PC-3 (cell line): Measurements from ENCODE around the gene RASAL1. TPM values are rescaled to one million over a fixed set of nuclear protein-coding genes. Genes with fewer than 3 reads are reported as not detected.

Experiments used
- ATAC-seq: fragments of 200-7000 bp; cut with Tn5 transposase; 2 replicates; pipeline ENCODE4 v1.9.1; 2020; ENCODE audit warnings: mild to moderate bottlenecking, moderate library complexity
- BruUV-seq: library from RNA; stranded (reverse); fragments of 400-500 nt; replicated peaks from 2 replicates; lab custom pipeline; 2021; lab: Mats Ljungman, UMichigan
- CTCF ChIA-PET: fragments of 300-600 bp; sonication (Branson Sonifier 250); formaldehyde crosslinking; loops from one replicate; lab custom pipeline; 2022; ENCODE audit warnings: antibody characterized with exemption; lab: Charles Lee
- POLR2A ChIA-PET: fragments of 300-600 bp; sonication (Branson Sonifier 250); formaldehyde crosslinking; loops from one replicate; lab custom pipeline; 2022; ENCODE audit warnings: antibody characterized with exemption; ENCODE audit not compliant: unreplicated experiment; lab: Charles Lee
- DNase-seq: peaks from one replicate; pipeline ENCODE4 v3.0.0-alpha.2; 2015
- H2AFZ ChIP-seq: fragments of 300-600 bp; sonication (generic); 2 replicates; pipeline ENCODE4 v1.6.0; 2016; ENCODE audit warnings: antibody characterized with exemption, low read length
- H3F3A ChIP-seq: fragments of 300-600 bp; sonication (generic); one replicate; pipeline ENCODE4 v1.6.0; 2017; ENCODE audit warnings: antibody characterized with exemption, low read length, control low read depth, mild to moderate bottlenecking; ENCODE audit not compliant: unreplicated experiment
- H3K27ac ChIP-seq: fragments of 300-600 bp; sonication (generic); 2 replicates; pipeline ENCODE4 v1.5.1; 2016; ENCODE audit warnings: mild to moderate bottlenecking, low read length
- H3K27me3 ChIP-seq: fragments of 300-600 bp; sonication (generic); 2 replicates; pipeline ENCODE4 v1.6.1; 2016; ENCODE audit warnings: low read length, mixed read lengths
- H3K36me3 ChIP-seq: fragments of 300-600 bp; sonication (generic); 2 replicates; pipeline ENCODE4 v1.6.1; 2016; ENCODE audit warnings: low read depth, mixed run types, low read length, mixed read lengths
- H3K4me1 ChIP-seq: fragments of 300-600 bp; sonication (generic); 2 replicates; pipeline ENCODE4 v1.5.1; 2016; ENCODE audit warnings: low read length; ENCODE audit not compliant: insufficient read depth
- H3K4me2 ChIP-seq: fragments of 300-600 bp; sonication (generic); 2 replicates; pipeline ENCODE4 v1.6.0; 2016; ENCODE audit warnings: low read length
- H3K4me3 ChIP-seq: fragments of 300-600 bp; sonication (generic); 2 replicates; pipeline ENCODE4 v1.5.1; 2016; ENCODE audit warnings: mild to moderate bottlenecking, low read length, mixed read lengths
- H3K79me2 ChIP-seq: fragments of 300-600 bp; sonication (generic); 2 replicates; pipeline ENCODE4 v1.6.1; 2017; ENCODE audit warnings: low read length, mixed read lengths
- H3K9ac ChIP-seq: fragments of 300-600 bp; sonication (generic); 2 replicates; pipeline ENCODE4 v1.6.0; 2016; ENCODE audit warnings: mild to moderate bottlenecking, low read length
- H3K9me2 ChIP-seq: fragments of 300-600 bp; sonication (generic); replicated peaks from 2 replicates; pipeline ENCODE4 v1.6.1; 2016; ENCODE audit warnings: mixed run types, low read length, mixed read lengths
- H3K9me3 ChIP-seq: fragments of 300-600 bp; sonication (generic); 2 replicates; pipeline ENCODE4 v1.6.1; 2016; ENCODE audit warnings: low read length, mixed read lengths
- H4K20me1 ChIP-seq: fragments of 300-600 bp; sonication (generic); 2 replicates; pipeline ENCODE4 v1.6.1; 2016; ENCODE audit warnings: low read length, mixed read lengths
- EZH2 ChIP-seq: fragments of 300-600 bp; sonication (generic); IDR thresholded peaks from one replicate; pipeline ENCODE4 v1.6.1; 2017; ENCODE audit warnings: antibody characterized with exemption, mild to moderate bottlenecking, low read length; ENCODE audit not compliant: unreplicated experiment
- EZH2phosphoT487 ChIP-seq: fragments of 300-600 bp; sonication (generic); IDR thresholded peaks from 2 replicates; pipeline ENCODE4 v1.6.1; 2018; ENCODE audit warnings: mild to moderate bottlenecking, antibody characterized with exemption, low read length, borderline replicate concordance
- intact Hi-C: fragments of 100-400 bp; cut with micrococcal nuclease; formaldehyde crosslinking; loops from 2 replicates; pipeline ENCODE4 v1.9.0; 2023
- total RNA-seq: library from RNA; depleted of rRNA; stranded (reverse); fragments of >200 nt; gene quantifications from 2 replicates; pipeline ENCODE4 v1.2.3, GENCODE V29; 2014
- TF ChIP-seq, protein P1 (sequence below): fragments of 300-600 bp; sonication (generic); conservative IDR thresholded peaks from 2 replicates; pipeline ENCODE4 v1.5.1; 2017; ENCODE audit warnings: antibody characterized with exemption, low read depth, mild to moderate bottlenecking, low read length

The RASAL1 gene
- total RNA-seq, 1 experiment from 2014 or later: 0.66 TPM

DNA sequence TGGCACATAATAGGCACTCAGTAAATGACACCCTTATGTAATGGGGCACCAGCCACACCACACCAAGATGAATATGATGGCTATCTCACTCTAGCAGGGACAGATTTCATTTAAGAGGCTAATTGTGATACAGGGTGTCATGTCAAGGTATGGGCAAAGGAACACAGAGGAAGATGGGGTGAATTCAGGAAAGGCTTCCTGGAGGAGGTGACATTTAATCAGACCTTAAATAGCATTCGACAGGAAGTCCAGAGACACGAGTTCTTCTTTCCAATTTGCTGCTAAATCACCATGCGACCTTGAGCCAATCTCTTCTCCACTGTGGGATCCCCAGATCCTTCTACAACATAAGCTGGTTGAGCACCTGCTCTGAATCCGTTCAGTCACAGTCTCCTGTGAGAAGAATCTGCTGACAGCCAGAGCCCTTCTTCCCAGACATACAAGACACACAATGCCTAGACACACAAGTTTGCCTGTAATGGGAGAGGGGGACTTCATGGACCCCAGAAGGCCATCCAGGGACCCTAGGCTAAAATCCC, 80.5 kb downstream of the RASAL1 start:
- H3K79me2 ChIP-seq: no peaks in the 10 kb centered on the region
- H3K4me3 ChIP-seq: no peak overlapping the region
- H3K36me3 ChIP-seq: no peaks in the 10 kb centered on the region
- no peaks in the 10 kb centered on the region for H3F3A ChIP-seq
- POLR2A ChIA-PET: no interaction called here
- no peak overlapping the region for H3K27ac ChIP-seq
- no peak overlapping the region for H2AFZ ChIP-seq
- no peak overlapping the region for H3K9ac ChIP-seq
- no TSS peak for BruUV-seq
- no peak for ATAC-seq
- TF ChIP-seq, protein P1, sequence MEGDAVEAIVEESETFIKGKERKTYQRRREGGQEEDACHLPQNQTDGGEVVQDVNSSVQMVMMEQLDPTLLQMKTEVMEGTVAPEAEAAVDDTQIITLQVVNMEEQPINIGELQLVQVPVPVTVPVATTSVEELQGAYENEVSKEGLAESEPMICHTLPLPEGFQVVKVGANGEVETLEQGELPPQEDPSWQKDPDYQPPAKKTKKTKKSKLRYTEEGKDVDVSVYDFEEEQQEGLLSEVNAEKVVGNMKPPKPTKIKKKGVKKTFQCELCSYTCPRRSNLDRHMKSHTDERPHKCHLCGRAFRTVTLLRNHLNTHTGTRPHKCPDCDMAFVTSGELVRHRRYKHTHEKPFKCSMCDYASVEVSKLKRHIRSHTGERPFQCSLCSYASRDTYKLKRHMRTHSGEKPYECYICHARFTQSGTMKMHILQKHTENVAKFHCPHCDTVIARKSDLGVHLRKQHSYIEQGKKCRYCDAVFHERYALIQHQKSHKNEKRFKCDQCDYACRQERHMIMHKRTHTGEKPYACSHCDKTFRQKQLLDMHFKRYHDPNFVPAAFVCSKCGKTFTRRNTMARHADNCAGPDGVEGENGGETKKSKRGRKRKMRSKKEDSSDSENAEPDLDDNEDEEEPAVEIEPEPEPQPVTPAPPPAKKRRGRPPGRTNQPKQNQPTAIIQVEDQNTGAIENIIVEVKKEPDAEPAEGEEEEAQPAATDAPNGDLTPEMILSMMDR: no peak
- TF ChIP-seq EZH2 (no peak), EZH2phosphoT487 (no peak)
- H4K20me1 ChIP-seq: no peaks in the 10 kb centered on the region
- CTCF ChIA-PET: no interaction called here
- intact Hi-C loops: no loop called here
- H3K27me3 ChIP-seq: peaks cover 62% of the 10 kb centered on the region
- H3K4me1 ChIP-seq: no peaks in the 10 kb centered on the region
- H3K4me2 ChIP-seq: no peak overlapping the region
- no peaks in the 10 kb centered on the region for H3K9me2 ChIP-seq
- DNase-seq: no peak
- H3K9me3 ChIP-seq: no peaks in the 10 kb centered on the region

DNA sequence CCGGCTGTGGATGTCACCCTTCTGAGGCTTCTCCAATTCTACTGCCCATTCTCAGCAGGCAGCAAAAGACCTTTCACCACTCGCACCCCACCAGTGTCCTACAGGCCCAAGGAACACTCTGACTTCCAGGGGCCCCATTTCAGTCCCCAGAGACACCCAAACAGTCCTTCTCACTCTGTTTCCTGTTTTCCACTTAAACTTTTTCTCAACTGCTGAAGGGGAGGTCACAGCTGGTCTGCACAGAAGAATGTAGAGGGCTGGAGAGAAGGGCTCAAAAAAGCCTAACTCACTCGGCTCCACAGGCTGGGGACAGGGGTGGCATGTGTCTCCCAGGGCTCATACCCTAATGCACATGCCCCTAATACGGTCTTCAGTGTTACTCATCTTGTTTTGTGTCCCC, 83.2 kb downstream of the RASAL1 start:
- Histone ChIP-seq H3K27ac (no peak overlapping the region), H3K79me2 (no peaks in the 10 kb centered on the region), H2AFZ (no peak overlapping the region), H3F3A (no peaks in the 10 kb centered on the region), H3K9ac (no peak overlapping the region), H4K20me1 (no peaks in the 10 kb centered on the region), H3K27me3 (peaks cover 59% of the 10 kb centered on the region), H3K4me2 (no peak overlapping the region), H3K9me2 (no peaks in the 10 kb centered on the region), H3K4me3 (no peak overlapping the region), H3K9me3 (no peaks in the 10 kb centered on the region), H3K36me3 (no peaks in the 10 kb centered on the region), H3K4me1 (no peaks in the 10 kb centered on the region)
- TF ChIP-seq EZH2phosphoT487: no peak
- TF ChIP-seq EZH2: no peak
- TF ChIP-seq, protein P1: no peak
- POLR2A ChIA-PET: no interaction called here
- no TSS peak for BruUV-seq
- CTCF ChIA-PET: no interaction called here
- ATAC-seq (no peak), DNase-seq (no peak)
- intact Hi-C loops: no loop called here

DNA sequence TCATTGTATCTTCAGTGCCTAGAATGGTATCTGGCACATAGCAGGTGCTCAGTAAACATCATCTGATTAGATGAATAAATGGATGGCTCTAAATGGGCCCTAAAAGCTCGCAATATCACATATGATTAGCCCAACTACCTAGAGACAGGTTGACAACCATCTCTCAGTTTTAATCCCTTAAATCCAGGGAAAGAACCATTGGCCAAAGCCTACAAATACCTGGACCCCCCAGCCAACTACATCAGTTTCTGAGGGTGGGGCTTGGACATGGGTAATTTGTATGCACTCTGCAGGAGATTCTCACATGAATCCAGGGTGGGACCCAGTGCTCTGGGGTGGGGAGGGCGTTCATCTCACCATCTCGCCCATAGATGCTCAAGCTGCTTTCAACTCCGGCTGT, 83.8 kb downstream of the RASAL1 start:
- Histone ChIP-seq H3K79me2 (no peaks in the 10 kb centered on the region), H3K9ac (no peak overlapping the region), H3K36me3 (no peaks in the 10 kb centered on the region), H3F3A (no peaks in the 10 kb centered on the region), H3K27ac (no peak overlapping the region), H3K4me3 (no peak overlapping the region), H3K9me3 (no peaks in the 10 kb centered on the region), H3K4me2 (no peak overlapping the region), H3K9me2 (no peaks in the 10 kb centered on the region), H3K4me1 (no peaks in the 10 kb centered on the region), H3K27me3 (peaks cover 53% of the 10 kb centered on the region), H2AFZ (no peak overlapping the region), H4K20me1 (no peaks in the 10 kb centered on the region)
- BruUV-seq: no TSS peak
- POLR2A ChIA-PET: no interaction called here
- CTCF ChIA-PET: no interaction called here
- ATAC-seq (no peak), DNase-seq (no peak)
- TF ChIP-seq, protein P1: no peak
- TF ChIP-seq EZH2phosphoT487: no peak
- TF ChIP-seq EZH2: no peak
- intact Hi-C loops: no loop called here
